NT2/D1 (cell line): ENCODE measurements around the gene AGRN.
"Not testable (repeated sequence)": the region's sequence is repeated elsewhere in the genome, so short reads cannot be mapped to it uniquely, and the experiment has no call there.

Source experiments
- DNase-seq: peaks from one replicate; pipeline ENCODE4 v3.0.0-alpha.2; 2011; ENCODE audit warnings: low read depth, low spot score
- H3K27me3 ChIP-seq: 2 replicates; pipeline ENCODE4 v1.6.0; 2011; ENCODE audit warnings: mild to moderate bottlenecking; ENCODE audit not compliant: insufficient read length, insufficient read depth
- H3K36me3 ChIP-seq: 2 replicates; pipeline ENCODE4 v1.6.1; 2011; ENCODE audit warnings: mild to moderate bottlenecking, low read length, mixed read lengths; ENCODE audit not compliant: insufficient read depth, insufficient read length
- H3K4me1 ChIP-seq: 2 replicates; pipeline ENCODE4 v1.5.1; 2011; ENCODE audit not compliant: insufficient read depth, insufficient read length
- H3K4me3 ChIP-seq: 2 replicates; pipeline ENCODE4 v1.5.1; 2011; ENCODE audit warnings: low read depth; ENCODE audit not compliant: insufficient read length
- H3K9ac ChIP-seq: 2 replicates; pipeline ENCODE4 v1.6.0; 2011; ENCODE audit warnings: low read depth; ENCODE audit not compliant: insufficient read length
- H3K9me3 ChIP-seq: 2 replicates; pipeline ENCODE4 v1.5.1; 2011; ENCODE audit warnings: mild to moderate bottlenecking, low read length; ENCODE audit not compliant: insufficient read depth
- SUZ12 ChIP-seq: IDR thresholded peaks from 2 replicates; pipeline ENCODE4 v1.6.1; 2011; ENCODE audit not compliant: insufficient read length, insufficient read depth; ENCODE audit errors: extremely low read depth
- YY1 ChIP-seq: IDR thresholded peaks from 2 replicates; pipeline ENCODE4 v1.6.1; 2011; ENCODE audit not compliant: insufficient read length, insufficient read depth
- ZNF274 ChIP-seq: IDR thresholded peaks from 2 replicates; pipeline ENCODE4 v1.6.1; 2011; ENCODE audit warnings: mild to moderate bottlenecking, low read depth, low read length

Gene AGRN

DNA sequence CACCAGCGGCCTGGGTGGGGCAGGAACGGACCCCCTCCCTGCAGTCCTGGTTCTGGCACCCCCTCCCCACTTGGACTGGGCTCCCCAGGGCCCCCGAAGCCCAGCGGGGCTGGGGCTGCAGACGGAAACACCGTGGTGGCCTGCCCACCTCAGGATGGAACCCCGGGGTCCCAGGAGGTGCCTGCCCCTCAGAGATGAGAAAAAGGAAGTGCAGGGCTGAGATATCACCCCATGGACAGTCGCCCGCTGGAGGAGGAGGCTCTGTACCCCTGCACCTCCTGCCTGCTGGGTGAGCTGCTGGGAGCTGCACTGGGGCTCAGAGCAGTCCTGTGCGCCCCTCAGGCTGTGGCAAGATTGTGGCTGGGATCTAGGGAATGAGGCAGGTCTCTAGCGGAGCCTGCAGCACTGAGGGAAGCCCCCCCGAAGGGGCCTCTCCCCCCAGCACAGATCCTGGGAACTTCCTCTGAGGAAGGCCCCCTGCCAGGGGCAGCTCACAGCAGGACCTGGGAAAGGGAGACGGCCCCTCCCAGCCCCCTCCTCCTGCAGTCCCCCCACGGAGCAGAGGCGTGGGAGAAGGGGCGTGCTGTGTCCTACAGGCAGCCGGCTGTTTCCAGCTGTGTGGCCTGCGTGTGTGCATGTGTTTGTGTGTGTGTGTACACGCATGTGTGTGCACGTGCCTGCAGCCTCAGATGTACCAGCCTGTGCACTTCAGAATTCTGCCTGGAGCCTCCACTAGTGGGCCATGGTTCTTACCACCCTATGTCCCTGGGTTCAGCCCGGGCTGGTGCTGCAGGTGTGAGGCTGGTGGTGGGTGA lies 6.9 kb downstream of the AGRN start:
- H3K27me3 ChIP-seq, result no peaks in the 10 kb centered on the region
- no peak for TF ChIP-seq SUZ12
- no peak for TF ChIP-seq ZNF274
- TF ChIP-seq YY1, result no peak
- no peaks in the 10 kb centered on the region for H3K9me3 ChIP-seq
- DNase-seq, result no peak
- H3K36me3 ChIP-seq, result peaks cover 55% of the 10 kb centered on the region
- peaks cover 40% of the 10 kb centered on the region for H3K4me1 ChIP-seq
- H3K9ac ChIP-seq, result peak overlapping the region; percentile 32
- no peak overlapping the region for H3K4me3 ChIP-seq

GRCh38 chr1:1027791-1028190 lies 7.9 kb downstream of the AGRN start:
- H3K36me3 ChIP-seq, result peaks cover 45% of the 10 kb centered on the region
- no peaks in the 10 kb centered on the region for H3K27me3 ChIP-seq
- DNase-seq, result no peak
- H3K4me1 ChIP-seq, result peaks cover 41% of the 10 kb centered on the region
- no peaks in the 10 kb centered on the region for H3K9me3 ChIP-seq
- peak overlapping the region; percentile 32 for H3K9ac ChIP-seq
- no peak overlapping the region for H3K4me3 ChIP-seq
- no peak for TF ChIP-seq SUZ12
- TF ChIP-seq YY1, result no peak
- TF ChIP-seq ZNF274, result no peak

GRCh38 chr1:1030867-1031658 lies 11.1 kb downstream of the AGRN start:
- peak overlapping the region; percentile 52 for H3K9ac ChIP-seq
- not testable (repeated sequence) for DNase-seq, H3K9me3 ChIP-seq, H3K4me3 ChIP-seq, H3K27me3 ChIP-seq
- peaks cover 32% of the 10 kb centered on the region for H3K4me1 ChIP-seq
- peaks cover 40% of the 10 kb centered on the region for H3K36me3 ChIP-seq

DNA sequence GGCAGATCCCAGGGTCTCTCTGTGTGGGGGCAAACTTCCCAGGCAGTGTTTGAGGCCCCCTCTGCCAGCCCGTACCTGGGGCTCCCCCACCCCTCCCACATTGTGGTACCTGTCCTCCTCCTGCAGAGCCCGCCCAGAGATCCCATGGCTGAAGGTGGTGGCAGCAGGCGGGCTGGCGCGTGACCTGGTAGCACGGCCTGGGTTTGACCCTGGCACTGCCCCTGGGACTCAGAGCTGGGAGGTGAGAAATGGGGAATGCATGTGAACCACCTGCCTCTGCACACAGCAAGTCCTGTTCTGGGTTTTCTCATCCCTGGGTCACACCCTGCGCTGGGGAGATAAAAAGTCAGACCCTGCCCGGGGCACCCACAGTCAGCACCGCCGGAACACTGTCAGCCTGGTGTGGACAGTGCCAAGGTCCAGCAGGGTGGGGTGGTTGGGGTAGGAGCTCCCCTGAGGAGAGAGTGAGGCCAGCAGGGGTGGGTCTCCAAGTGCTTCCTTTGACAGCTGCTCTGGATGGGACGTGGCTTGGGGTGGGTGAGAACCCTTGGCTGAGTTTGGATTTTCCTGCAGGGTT lies 11.8 kb downstream of the AGRN start:
- peaks cover 40% of the 10 kb centered on the region for H3K36me3 ChIP-seq
- H3K9ac ChIP-seq, result peak overlapping the region; percentile 42

DNA sequence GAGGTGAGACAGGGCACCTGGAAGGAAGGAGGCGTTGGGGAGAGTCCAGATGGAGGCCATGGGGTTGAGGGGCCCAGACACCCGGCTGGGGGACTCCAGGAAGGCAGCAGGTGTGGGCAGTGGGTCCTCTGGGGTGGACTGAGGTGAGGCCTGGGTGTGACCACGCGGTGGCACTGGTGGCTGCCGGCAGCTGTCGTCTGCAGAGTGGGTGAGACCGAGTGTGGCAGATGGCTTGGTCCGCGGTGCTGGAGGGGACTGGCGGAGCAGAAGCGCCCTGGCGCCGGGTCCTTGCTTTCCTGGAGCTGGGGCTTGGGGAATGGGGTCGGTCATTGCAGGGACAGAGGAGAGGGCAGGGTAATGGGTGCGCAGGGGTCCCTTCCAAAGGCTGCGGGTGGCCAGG lies 12.5 kb downstream of the AGRN start:
- no peak for DNase-seq
- H3K4me3 ChIP-seq, result no peak overlapping the region
- no peaks in the 10 kb centered on the region for H3K9me3 ChIP-seq
- peaks cover 38% of the 10 kb centered on the region for H3K36me3 ChIP-seq
- TF ChIP-seq SUZ12 (no peak), ZNF274 (no peak), YY1 (no peak)
- H3K27me3 ChIP-seq, result no peaks in the 10 kb centered on the region
- H3K4me1 ChIP-seq, result peaks cover 29% of the 10 kb centered on the region
- H3K9ac ChIP-seq, result no peak overlapping the region

More for the DNA sequence above, 11.8 kb downstream of the AGRN start:
- no peaks in the 10 kb centered on the region for H3K9me3 ChIP-seq
- H3K4me1 ChIP-seq, result peaks cover 29% of the 10 kb centered on the region
- no peak for DNase-seq
- no peak overlapping the region for H3K4me3 ChIP-seq
- H3K27me3 ChIP-seq, result no peaks in the 10 kb centered on the region
- TF ChIP-seq SUZ12, result no peak
- no peak for TF ChIP-seq ZNF274
- TF ChIP-seq YY1, result no peak

- DNase-seq, result peak; percentile 86
- Histone ChIP-seq H3K9me3 (no peaks in the 10 kb centered on the region), H3K9ac (no peak overlapping the region), H3K4me3 (peak overlapping the region; percentile 19), H3K27me3 (no peaks in the 10 kb centered on the region), H3K36me3 (peaks cover 37% of the 10 kb centered on the region), H3K4me1 (peaks cover 30% of the 10 kb centered on the region)
- TF ChIP-seq ZNF274 (no peak), YY1 (no peak), SUZ12 (no peak)
Measured at GRCh38 chr1:1033009-1033587, 13.2 kb downstream of the AGRN start.
